ENCODE data around the gene PPP2CA. TPM values are rescaled to one million over a fixed set of nuclear protein-coding genes. Genes with fewer than 3 reads are reported as not detected.

Gene PPP2CA
- total and polyA plus RNA-seq, 9 of the 15 experiments (the other 6 are each of a cell fraction or from before 2014, with no cell fraction given) = 23.0 to 257 (median 109) TPM

- DNase-seq (ENCODE audit: extremely low read depth in 1 of 4, low spot score in 3 of 4) = no peak
- no peaks in the 10 kb centered on the region for H4K20me1 ChIP-seq (replicated peaks; ENCODE audit: control insufficient read depth, insufficient read depth, low read length)
- no peaks in the 10 kb centered on the region for H3K27me3 ChIP-seq (ENCODE audit: control insufficient read depth in 2 of 2, insufficient read depth in 2 of 2, low read length in 2 of 2)
- intact Hi-C loops (cut with micrococcal nuclease) = no loop called here
- H3K9me3 ChIP-seq (replicated peaks; ENCODE audit: control insufficient read depth, insufficient read depth, low read depth, low read length) = no peaks in the 10 kb centered on the region
- ATAC-seq = no peak
- in situ Hi-C loops (cut with MboI) = no loop called here
- POLR2A ChIA-PET = interaction anchor here (1.4 to 3.5 kb wide), 3 partner anchors 8 to 11 kb away, joined by 4 to 16 read pairs (median 11); partner anchors contain the start of gene PPP2CA
- CTCF ChIA-PET (ENCODE audit: low intra/inter-chr PET ratio) = no interaction called here
- no peak overlapping the region for H3K4me2 ChIP-seq (ENCODE audit: insufficient read depth, low read length)
- H3K9ac ChIP-seq (ENCODE audit: insufficient read depth in 1 of 2, low read depth in 2 of 2, low read length in 2 of 2) = no peak overlapping the region
- H3K27ac ChIP-seq (ENCODE audit: extremely low read depth, low read depth, low read length) = no peak overlapping the region
- BruUV-seq (replicated peaks) = no TSS peak
- H3K4me1 ChIP-seq (replicated peaks in 1 of 2; ENCODE audit: control insufficient read depth in 2 of 2, insufficient read depth in 2 of 2, low read length in 2 of 2) = no peaks in the 10 kb centered on the region
- 0 out of 2 replicates have a peak overlapping the region, but pooled peaks have one; percentile 30 for H2AFZ ChIP-seq (ENCODE audit: low read depth, low read length)
- H3K9me1 ChIP-seq (ENCODE audit: control insufficient read depth, insufficient read depth, low read length) = no peaks in the 10 kb centered on the region
- FAIRE-seq = no peak
- WGBS (ENCODE audit: insufficient coverage, low coverage, missing lambda C conversion rate) = 43% methylated on average over 6 of the region's 6 CpGs
- no peak overlapping the region for H3K4me3 ChIP-seq
- no peaks in the 10 kb centered on the region for H3K36me3 ChIP-seq (ENCODE audit: control insufficient read depth, insufficient read depth, low read length)
- no peaks in the 10 kb centered on the region for H3K79me2 ChIP-seq (ENCODE audit: control insufficient read depth, insufficient read depth, low read length)
- TF ChIP-seq RCOR1 (IDR thresholded peaks at IDR 0.05; ENCODE audit: borderline replicate concordance in 1 of 2, low read depth in 2 of 2, low read length in 2 of 2) (no peak), BCOR (IDR thresholded peaks at IDR 0.05) (0 out of 2 replicates have a peak, but pooled peaks have one; percentile 21), POLR2AphosphoS5 (IDR thresholded peaks at IDR 0.05; ENCODE audit: control insufficient read depth, insufficient read depth, low read depth, low read length) (no peak), XRCC3 (IDR thresholded peaks at IDR 0.05) (no peak), ZNF318 (IDR thresholded peaks at IDR 0.05; ENCODE audit: borderline replicate concordance in 1 of 2, low read depth in 1 of 2) (no peak), ZNF695 (CRISPR knock-in tag; IDR thresholded peaks at IDR 0.05) (no peak), THAP7 (CRISPR knock-in tag; IDR thresholded peaks at IDR 0.05) (no peak), ZNF121 (CRISPR knock-in tag; conservative IDR thresholded peaks at IDR 0.05) (peak; percentile 53), ZBTB33 (CRISPR knock-in tag; IDR thresholded peaks at IDR 0.05) (peak; percentile 76), ELK1 (CRISPR knock-in tag; IDR thresholded peaks at IDR 0.05) (no peak)
These were observed 10.9 kb upstream of the PPP2CA start for GRCh38 chr5:134236820-134237219.

All from K562 (cell line).